SK-N-SH treated with all-trans-retinoic acid at 6 μM for 48 hours (cell line): ENCODE results near the gene EPS8.

Experiments
- ARNTL ChIP-seq: fragments of 450-650 bp; formaldehyde crosslinking; IDR thresholded peaks from 2 replicates; pipeline ENCODE4 v1.5.0; 2020; ENCODE audit warnings: low read depth, mild to moderate bottlenecking, moderate library complexity, borderline replicate concordance
- CSDC2 ChIP-seq: fragments of 250-450 bp; sonication (Bioruptor Pico); IDR thresholded peaks from 2 replicates; pipeline ENCODE4 v1.5.0; 2020; ENCODE audit warnings: mild to moderate bottlenecking, moderate library complexity
- GLIS3 ChIP-seq: fragments of 250-450 bp; sonication (Bioruptor Pico); IDR thresholded peaks from 2 replicates; pipeline ENCODE4 v1.5.0; 2020; ENCODE audit warnings: mild to moderate bottlenecking, moderate library complexity
- PPARA ChIP-seq: fragments of 250-450 bp; sonication (Bioruptor Pico); IDR thresholded peaks from 2 replicates; pipeline ENCODE4 v1.5.0; 2020; ENCODE audit warnings: mild to moderate bottlenecking, borderline replicate concordance
- RARB ChIP-seq: fragments of 250-450 bp; sonication (Bioruptor Pico); IDR thresholded peaks from 2 replicates; pipeline ENCODE4 v1.8.0; 2021; ENCODE audit warnings: mild to moderate bottlenecking, moderate library complexity
- SNAI2 ChIP-seq: fragments of 250-450 bp; sonication (Bioruptor Pico); IDR thresholded peaks from 2 replicates; pipeline ENCODE4 v1.5.0; 2020; ENCODE audit warnings: mild to moderate bottlenecking, moderate library complexity
- TOX ChIP-seq: fragments of 250-450 bp; sonication (Bioruptor Pico); IDR thresholded peaks from 2 replicates; pipeline ENCODE4 v1.8.0; 2021; ENCODE audit warnings: mild to moderate bottlenecking, moderate library complexity, borderline replicate concordance
- ZC3H10 ChIP-seq: fragments of 250-450 bp; sonication (Bioruptor Pico); IDR thresholded peaks from 2 replicates; pipeline ENCODE4 v1.5.1; 2021; ENCODE audit warnings: mild to moderate bottlenecking, moderate library complexity
- ZFP3 ChIP-seq: fragments of 250-450 bp; sonication (Bioruptor Pico); IDR thresholded peaks from 2 replicates; pipeline ENCODE4 v1.5.0; 2020; ENCODE audit warnings: mild to moderate bottlenecking, moderate library complexity
- ZFP30 ChIP-seq: fragments of 450-650 bp; formaldehyde crosslinking; IDR thresholded peaks from 2 replicates; pipeline ENCODE4 v1.5.0; 2022; ENCODE audit warnings: mild to moderate bottlenecking, moderate library complexity
- ZNF70 ChIP-seq: fragments of 450-650 bp; formaldehyde crosslinking; IDR thresholded peaks from 2 replicates; pipeline ENCODE4 v1.5.0; 2020; ENCODE audit warnings: mild to moderate bottlenecking, moderate library complexity
- ZNF8 ChIP-seq: fragments of 450-650 bp; formaldehyde crosslinking; IDR thresholded peaks from 2 replicates; pipeline ENCODE4 v1.5.0; 2020; ENCODE audit warnings: mild to moderate bottlenecking, moderate library complexity

GRCh38 chr12:15646581-15646980 lies 142.6 kb downstream of the EPS8 start:
- no peak for TF ChIP-seq SNAI2
- TF ChIP-seq ZC3H10 (CRISPR knock-in tag) = no peak
- no peak for TF ChIP-seq ZFP30
- TF ChIP-seq ZFP3 (CRISPR knock-in tag) = no peak
- no peak for TF ChIP-seq ARNTL
- TF ChIP-seq GLIS3 (CRISPR knock-in tag) = no peak
- TF ChIP-seq ZNF70 (CRISPR knock-in tag) = no peak
- TF ChIP-seq ZNF8 (CRISPR knock-in tag) = no peak
- no peak for TF ChIP-seq RARB (CRISPR knock-in tag)
- TF ChIP-seq TOX (CRISPR knock-in tag) = no peak
- no peak for TF ChIP-seq CSDC2
- no peak for TF ChIP-seq PPARA (CRISPR knock-in tag)
